HepG2 (cell line): ENCODE data around the gene GGT7. TPM values are rescaled to one million over a fixed set of nuclear protein-coding genes. Genes with fewer than 3 reads are reported as not detected.

Experiments
- ATAC-seq: fragments of 200-7000 bp; cut with Tn5 transposase; 3 replicates; pipeline ENCODE4 v1.9.1; 2020; ENCODE audit warnings: mild to moderate bottlenecking, moderate library complexity
- BruUV-seq: library from RNA; stranded (reverse); fragments of 400-500 nt; replicated peaks from 2 replicates; lab custom pipeline; 2021; lab: Mats Ljungman, UMichigan
- CTCF ChIA-PET: fragments of 300-600 bp; formaldehyde crosslinking; extraction: SDS; loops from one replicate; lab custom pipeline; 2021; ENCODE audit warnings: low total read pairs, inconsistent platforms, low intra/inter-chr PET ratio; lab: Yijun Ruan, JAX
- POLR2A ChIA-PET: fragments of 350-600 bp; sonication (Branson Sonifier 250); formaldehyde crosslinking; loops from one replicate; lab custom pipeline; 2020; ENCODE audit warnings: antibody characterized with exemption, inconsistent platforms; lab: Yijun Ruan, JAX
- DNase-seq: peaks from one replicate; pipeline ENCODE4 v3.0.0-alpha.2; 2015; ENCODE audit warnings: low spot score
- FAIRE-seq: peaks from 3 replicates; lab custom pipeline; 2011; peaks lifted over from hg19 to GRCh38; lab: Jason Lieb, UNC
- H2AFZ ChIP-seq: one replicate; pipeline ENCODE4 v1.6.1; 2011; ENCODE audit warnings: low read length, inconsistent platforms
- H3K27ac ChIP-seq: fragments of 300-600 bp; 3 replicates; pipeline ENCODE4 v1.8.0; 2011; ENCODE audit warnings: mixed run types, mild to moderate bottlenecking, mixed read lengths, low read length, inconsistent platforms; ENCODE audit not compliant: insufficient read depth; ENCODE audit errors: extremely low read length
- H3K27me3 ChIP-seq, 2 experiments: fragments of 200-600 bp in 1 of 2; 2 replicates in 1 of 2; 3 replicates in 1 of 2; pipeline versions ENCODE4 v1.6.0 to v1.8.0; 2011; ENCODE audit warnings: low read length in 2 of 2, mild to moderate bottlenecking in 2 of 2, moderate library complexity in 2 of 2, inconsistent platforms in 1 of 2; ENCODE audit not compliant: insufficient read depth in 2 of 2, control insufficient read depth in 1 of 2
- H3K36me3 ChIP-seq, 2 experiments: fragments of 200-600 bp in 1 of 2; replicated peaks in 1 of 2; 2 replicates in 1 of 2; 3 replicates in 1 of 2; pipeline versions ENCODE4 v1.5.1 to v1.8.0; 2011; ENCODE audit warnings: low read length in 2 of 2, inconsistent platforms in 1 of 2; ENCODE audit not compliant: insufficient read depth in 2 of 2, control insufficient read depth in 1 of 2
- H3K4me1 ChIP-seq: 2 replicates; pipeline ENCODE4 v1.5.1; 2012; ENCODE audit warnings: low read length, inconsistent platforms; ENCODE audit not compliant: insufficient read depth
- H3K4me2 ChIP-seq: 2 replicates; pipeline ENCODE4 v1.6.0; 2011; ENCODE audit warnings: low read depth, low read length, inconsistent platforms
- H3K4me3 ChIP-seq, 3 experiments: fragments of 200-600 bp in 1 of 3; sonication (generic), shearing (Covaris generic) in 1 of 3; replicated peaks in 1 of 3; 2 replicates each; pipeline ENCODE4 v1.5.1; 2011 to 2016; ENCODE audit warnings: low read length in 3 of 3, inconsistent platforms in 2 of 3, low read depth in 2 of 3, mild to moderate bottlenecking in 2 of 3, control low read depth in 1 of 3, mixed read lengths in 1 of 3; ENCODE audit not compliant: insufficient read depth in 1 of 3
- H3K79me2 ChIP-seq: one replicate; pipeline ENCODE4 v1.6.1; 2011; ENCODE audit warnings: low read length, inconsistent platforms; ENCODE audit not compliant: insufficient read depth
- H3K9ac ChIP-seq: 2 replicates; pipeline ENCODE4 v1.6.0; 2011; ENCODE audit warnings: mild to moderate bottlenecking, low read depth, low read length, inconsistent platforms; ENCODE audit not compliant: insufficient read depth
- H3K9me3 ChIP-seq: 2 replicates; pipeline ENCODE4 v1.5.1; 2012; ENCODE audit warnings: mild to moderate bottlenecking, low read length
- H4K20me1 ChIP-seq: 2 replicates; pipeline ENCODE4 v1.6.0; 2011; ENCODE audit warnings: inconsistent platforms, mild to moderate bottlenecking, low read length, moderate library complexity; ENCODE audit not compliant: insufficient read depth
- AHR ChIP-seq: IDR thresholded peaks from 2 replicates; pipeline ENCODE4 v1.6.1; 2018; ENCODE audit warnings: missing genetic modification reagents, missing compliant biosample characterization
- BRD4 ChIP-seq: sonication (generic); formaldehyde crosslinking; IDR thresholded peaks from 2 replicates; pipeline ENCODE4 v1.4.0; 2020; ENCODE audit warnings: missing genetic modification reagents
- DNMT1 ChIP-seq: sonication (generic); formaldehyde crosslinking; IDR thresholded peaks from 2 replicates; pipeline ENCODE4 v1.5.1; 2020; ENCODE audit warnings: mild to moderate bottlenecking, missing genetic modification reagents
- ETV5 ChIP-seq: IDR thresholded peaks from 2 replicates; pipeline ENCODE4 v1.6.1; 2018; ENCODE audit warnings: missing biosample characterization, missing genetic modification reagents, inconsistent platforms, borderline replicate concordance
- HCFC1 ChIP-seq: fragments of 150-350 bp; IDR thresholded peaks from 2 replicates; pipeline ENCODE4 v1.6.1; 2014; ENCODE audit warnings: low read depth, low read length
- HIVEP1 ChIP-seq: sonication (generic); formaldehyde crosslinking; IDR thresholded peaks from 2 replicates; pipeline ENCODE4 v1.4.0; 2020; ENCODE audit warnings: mild to moderate bottlenecking, missing genetic modification reagents
- HNF4A ChIP-seq: sonication (generic); formaldehyde crosslinking; IDR thresholded peaks from 2 replicates; pipeline ENCODE4 v1.4.0; 2020; ENCODE audit warnings: missing genetic modification reagents
- HNRNPL ChIP-seq: fragments of 200-400 bp; formaldehyde crosslinking; IDR thresholded peaks from 2 replicates; pipeline ENCODE4 v1.6.1; 2017; ENCODE audit warnings: mild to moderate bottlenecking, low read depth, low read length
- MXD4 ChIP-seq: IDR thresholded peaks from 2 replicates; pipeline ENCODE4 v1.6.1; 2016; ENCODE audit warnings: mild to moderate bottlenecking, missing biosample characterization, missing genetic modification reagents
- PRDM15 ChIP-seq: sonication (generic); formaldehyde crosslinking; IDR thresholded peaks from 2 replicates; pipeline ENCODE4 v1.4.0; 2020; ENCODE audit warnings: missing genetic modification reagents
- RFXANK ChIP-seq: IDR thresholded peaks from 2 replicates; pipeline ENCODE4 v1.6.1; 2016
- SP140L ChIP-seq: sonication (generic); formaldehyde crosslinking; IDR thresholded peaks from 2 replicates; pipeline ENCODE4 v1.4.0; 2020; ENCODE audit warnings: missing genetic modification reagents, borderline replicate concordance
- SRSF1 ChIP-seq: fragments of 200-400 bp; formaldehyde crosslinking; optimal IDR thresholded peaks from 2 replicates; pipeline ENCODE3; 2017; ENCODE audit warnings: mild to moderate bottlenecking, low read depth, low read length, moderate library complexity
- TRIM22 ChIP-seq: fragments of 450-650 bp; IDR thresholded peaks from 2 replicates; pipeline ENCODE4 v1.6.1; 2017
- ZBTB38 ChIP-seq: sonication (generic); formaldehyde crosslinking; IDR thresholded peaks from 2 replicates; pipeline ENCODE4 v1.5.1; 2020; ENCODE audit warnings: mild to moderate bottlenecking, missing genetic modification reagents
- ZEB1 ChIP-seq: IDR thresholded peaks from 2 replicates; pipeline ENCODE4 v1.6.1; 2012; ENCODE audit warnings: mild to moderate bottlenecking, low read depth, inconsistent platforms; ENCODE audit not compliant: insufficient replicate concordance
- ZKSCAN1 ChIP-seq: fragments of 150-350 bp; IDR thresholded peaks from 2 replicates; pipeline ENCODE4 v1.6.1; 2014; ENCODE audit warnings: low read length
- ZNF24 ChIP-seq: fragments of 450-650 bp; IDR thresholded peaks from 2 replicates; pipeline ENCODE4 v1.6.1; 2017; ENCODE audit warnings: antibody characterized with exemption, mild to moderate bottlenecking
- ZNF317 ChIP-seq: sonication (generic); formaldehyde crosslinking; IDR thresholded peaks from 2 replicates; pipeline ENCODE4 v1.5.0; 2020; ENCODE audit warnings: mild to moderate bottlenecking, missing genetic modification reagents
- ZNF383 ChIP-seq: sonication (generic); formaldehyde crosslinking; IDR thresholded peaks from 2 replicates; pipeline ENCODE4 v1.4.0; 2020; ENCODE audit warnings: missing genetic modification reagents, mild to moderate bottlenecking, borderline replicate concordance
- WGBS: methylation state at CpG from one replicate; pipeline ENCODE4 v1.1.6; 2017; ENCODE audit warnings: low lambda C conversion rate; 5-methylcytosine and 5-hydroxymethylcytosine counted together
- in situ Hi-C: cut with HindIII; loops from 2 replicates; pipeline ENCODE4 v1.10.0; 2017; ENCODE audit warnings: low pct_unique_long_range_greater_than_20kb; ENCODE audit not compliant: extremely low pct_ligation_motif_present
- intact Hi-C: fragments of 100-400 bp; cut with micrococcal nuclease; formaldehyde crosslinking; loops from one replicate; pipeline ENCODE4 v1.10.0; 2022; ENCODE audit not compliant: unreplicated experiment
- polyA plus RNA-seq, 8 experiments: library from polyadenylated mRNA; depleted of rRNA in 3 of 8; stranded (reverse) in 7 of 8; unstranded in 1 of 8; fragments of >200 nt; fragmentation: Illumina TruSeq in 4 of 8; extraction: Trizol in 4 of 8; gene quantifications; 2 replicates each; pipeline versions ENCODE4 v1.2.1 to v1.2.3, GENCODE V29; 2011 to 2016; ENCODE audit warnings: low read depth in 4 of 8, missing spikeins in 1 of 8, mixed read lengths in 1 of 8; ENCODE audit not compliant: insufficient read depth in 1 of 8
- total RNA-seq, 5 experiments: library from RNA; depleted of rRNA; stranded (reverse); fragments of >200 nt; fragmentation: Illumina TruSeq; extraction: Trizol; gene quantifications; 2 replicates each; pipeline ENCODE4 v1.2.3, GENCODE V29; 2016; ENCODE audit warnings: low read depth in 1 of 5

Gene GGT7
- total and polyA plus RNA-seq, 2 of the 13 experiments (the other 11 are each of a cell fraction or from before 2014, with no cell fraction given): 6.6 to 23.0 TPM

- no peak for TF ChIP-seq HNRNPL
- 0 out of 2 replicates have a peak, but pooled peaks have one; percentile 43 for TF ChIP-seq ZNF24
- TF ChIP-seq HCFC1: peak; percentile 34
- no peak for TF ChIP-seq ZKSCAN1
- TF ChIP-seq TRIM22: no peak
- peak; percentile 78; the same call in 1 of the 2 replicates for TF ChIP-seq DNMT1 (CRISPR knock-in tag)
- no peak for TF ChIP-seq SP140L (CRISPR knock-in tag)
- peak; percentile 54 for TF ChIP-seq HIVEP1
These were observed 47.7 kb downstream of the GGT7 start (continued) for GRCh38 chr20:34824806-34825529.

- peak; percentile 79 for DNase-seq
- Histone ChIP-seq H2AFZ (peak overlapping the region; percentile 11), H3K27ac (peak overlapping the region; percentile 79), H3K9me3 (no peaks in the 10 kb centered on the region), H3K4me3 (peak overlapping the region; percentile 87 to 100 (median 92)), H3K4me1 (peaks cover 44% of the 10 kb centered on the region), H3K27me3 (peaks cover 1 to 3% of the 10 kb centered on the region in 2 experiments; a peak in 1 of 5 replicates), H3K79me2 (peaks cover 54% of the 10 kb centered on the region), H4K20me1 (peaks cover 12% of the 10 kb centered on the region), H3K9ac (peak overlapping the region; percentile 93), H3K4me2 (peak overlapping the region; percentile 81), H3K36me3 (no peaks in the 10 kb centered on the region; a peak in 1 of 5 replicates)
- POLR2A ChIA-PET: interaction anchor here (0.7 to 2.6 kb wide), 9 partner anchors 8 to 460 kb away, joined by 3 to 14 read pairs (median 3); partner anchors contain the start of genes ACSS2, EIF6, GGT7 and GSS
- ATAC-seq: peak; percentile 71
- WGBS: 3% methylated on average over 2 of the region's 2 CpGs
- in situ Hi-C loops: no loop called here
- CTCF ChIA-PET: no interaction called here
- intact Hi-C loops: no loop called here
- no TSS peak for BruUV-seq
- FAIRE-seq: no peak
- TF ChIP-seq ETV5 (CRISPR knock-in tag) (no peak; the same call in 1 of the 2 replicates), ZNF383 (CRISPR knock-in tag) (no peak), PRDM15 (no peak), AHR (CRISPR knock-in tag) (no peak), ZEB1 (no peak), ZBTB38 (CRISPR knock-in tag) (no peak), HNF4A (CRISPR knock-in tag) (no peak), BRD4 (CRISPR knock-in tag) (no peak), MXD4 (CRISPR knock-in tag) (no peak), ZNF317 (CRISPR knock-in tag) (no peak), RFXANK (CRISPR knock-in tag) (0 out of 2 replicates have a peak, but pooled peaks have one; percentile 23), SRSF1 (no peak)
These were observed 48.2 kb downstream of the GGT7 start for GRCh38 chr20:34824452-34824805.
